CD4-positive, CD25-positive, alpha-beta regulatory T cell (primary cell): ENCODE results near the gene ADAMTS4. TPM values are rescaled to one million over a fixed set of nuclear protein-coding genes. Genes with fewer than 3 reads are reported as not detected.

Experiments
- ATAC-seq, 2 donors: fragments of 150-1000 bp; cut with Tn5 transposase; one replicate each; pipeline ENCODE4 v1.10.0; 2021; ENCODE audit warnings: low read depth in 2 of 2, moderate number of reproducible peaks in 2 of 2, moderate library complexity in 1 of 2
- DNase-seq, 3 donors: peaks; one replicate each; pipeline versions ENCODE4 v3.0.0 to v3.0.0-alpha.2; 2012 to 2022; ENCODE audit warnings: mixed read lengths in 1 of 3
- H3K27ac ChIP-seq: one replicate; pipeline ENCODE4 v1.7.0; 2013; ENCODE audit warnings: mild to moderate bottlenecking, low read length; ENCODE audit not compliant: insufficient read depth, poor library complexity, severe bottlenecking
- H3K27me3 ChIP-seq: one replicate; pipeline ENCODE4 v1.7.0; 2013; ENCODE audit warnings: low read length; ENCODE audit not compliant: control insufficient read depth, insufficient read depth
- H3K36me3 ChIP-seq: one replicate; pipeline ENCODE4 v1.7.0; 2013; ENCODE audit warnings: mild to moderate bottlenecking, low read length, moderate library complexity; ENCODE audit not compliant: control insufficient read depth, insufficient read depth
- H3K4me1 ChIP-seq: 2 replicates; pipeline ENCODE4 v1.7.0; 2013; ENCODE audit warnings: mild to moderate bottlenecking, low read length; ENCODE audit not compliant: insufficient read depth, control insufficient read depth, poor library complexity, severe bottlenecking
- H3K4me3 ChIP-seq: one replicate; pipeline ENCODE4 v1.7.0; 2013; ENCODE audit warnings: low read depth, mild to moderate bottlenecking, low read length, moderate library complexity
- H3K9me3 ChIP-seq, 2 experiments: 1 replicate in 1 of 2; 2 replicates in 1 of 2; pipeline ENCODE4 v1.7.0; 2013; ENCODE audit warnings: low read length in 2 of 2, mild to moderate bottlenecking in 1 of 2, moderate library complexity in 1 of 2; ENCODE audit not compliant: control insufficient read depth in 2 of 2
- H3K27ac Mint-ChIP-seq, 3 donors: one replicate each; pipeline ENCODE4 v1.8.0; 2020 to 2022; ENCODE audit warnings: mild to moderate bottlenecking in 3 of 3, mixed read lengths in 3 of 3, moderate library complexity in 2 of 3
- H3K27me3 Mint-ChIP-seq: one replicate; pipeline ENCODE4 v1.8.0; 2022; ENCODE audit warnings: mild to moderate bottlenecking, mixed read lengths
- H3K36me3 Mint-ChIP-seq: one replicate; pipeline ENCODE4 v1.8.0; 2020; ENCODE audit warnings: mixed read lengths
- H3K4me1 Mint-ChIP-seq, 4 donors: one replicate each; pipeline ENCODE4 v1.8.0; 2020 to 2022; ENCODE audit warnings: mixed read lengths in 4 of 4, mild to moderate bottlenecking in 1 of 4
- H3K4me3 Mint-ChIP-seq, 4 donors: one replicate each; pipeline ENCODE4 v1.8.0; 2020 to 2022; ENCODE audit warnings: mild to moderate bottlenecking in 4 of 4, mixed read lengths in 4 of 4, moderate library complexity in 3 of 4
- H3K9me3 Mint-ChIP-seq, 7 donors: one replicate each; pipeline ENCODE4 v1.8.0; 2020 to 2022; ENCODE audit warnings: mixed read lengths in 7 of 7, mild to moderate bottlenecking in 3 of 7, moderate library complexity in 2 of 7
- polyA plus RNA-seq, 4 donors: library from polyadenylated mRNA; unstranded; fragments of 300-500 nt; fragmentation: Illumina TruSeq; gene quantifications; one replicate each; pipeline ENCODE4 v1.2.3, GENCODE V29; 2021
- total RNA-seq: library from RNA; stranded (reverse); gene quantifications from one replicate; pipeline ENCODE4 v1.2.3, GENCODE V29; 2022

The ADAMTS4 gene
- total and polyA plus RNA-seq, 5 donors from 2014 or later = 0.36 to 5.3 (median 0.88) TPM; not detected in 1

DNA sequence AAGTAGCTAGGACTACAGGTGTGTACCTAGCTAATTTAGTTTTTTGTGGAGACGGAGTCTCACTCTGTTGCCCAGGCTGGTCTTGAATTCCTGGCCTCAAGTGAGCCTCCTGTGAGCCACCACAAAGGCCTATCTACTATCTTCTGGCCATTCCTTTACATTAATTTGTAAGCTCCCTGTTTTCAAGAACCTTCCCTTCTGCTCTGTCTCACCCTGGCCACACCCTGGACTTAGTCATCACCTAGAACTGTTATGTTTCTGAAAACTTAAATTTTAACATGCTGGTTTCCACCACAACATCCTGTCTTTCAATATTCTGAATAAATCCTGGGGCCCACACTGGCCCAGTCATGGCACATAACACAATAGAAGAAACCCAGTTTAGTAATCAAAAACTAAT, 16.6 kb downstream of the ADAMTS4 start:
- ATAC-seq = peak; percentile 71 to 76
- Histone ChIP-seq H3K4me3 (peak overlapping the region; percentile 68), H3K36me3 (no peaks in the 10 kb centered on the region), H3K4me1 (peaks cover 82% of the 10 kb centered on the region), H3K27me3 (no peaks in the 10 kb centered on the region), H3K9me3 (no peaks in the 10 kb centered on the region), H3K27ac (peak overlapping the region; percentile 80)
- Mint-ChIP-seq H3K27me3 (no peaks in the 10 kb centered on the region), H3K36me3 (no peaks in the 10 kb centered on the region), H3K4me3 (peak overlapping the region; percentile 63 to 93 (median 80)), H3K4me1 (peaks cover 17 to 86% (median 60%) of the 10 kb centered on the region in 4 donors), H3K9me3 (peaks cover 0 to 1% (median 0%) of the 10 kb centered on the region in 7 donors), H3K27ac (peak overlapping the region; percentile 95 to 99 (median 96))
- DNase-seq = peak; percentile 19 to 94 (median 76)

DNA sequence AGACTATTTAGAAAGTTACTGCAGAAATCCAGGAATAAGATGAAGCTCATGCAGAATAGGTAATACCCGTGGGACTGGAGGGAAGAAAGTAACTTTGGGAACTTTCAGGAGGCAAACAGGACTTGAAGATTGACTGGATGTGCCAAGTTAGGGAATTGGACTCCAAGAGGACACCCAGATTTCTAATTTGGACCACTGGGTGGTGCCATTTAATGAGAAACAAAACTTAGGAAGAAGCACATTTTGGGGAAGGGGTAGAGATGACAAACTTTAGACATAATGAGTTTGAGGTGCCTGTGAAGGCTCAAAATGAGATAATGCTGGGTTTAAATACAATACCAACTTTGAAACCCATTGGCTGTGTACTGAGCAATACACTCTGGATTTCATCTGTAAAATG, 18.2 kb downstream of the ADAMTS4 start:
- Mint-ChIP-seq H3K4me3 (peak overlapping the region; percentile 23 to 70 (median 54)), H3K4me1 (peaks cover 11 to 86% (median 62%) of the 10 kb centered on the region in 4 donors), H3K9me3 (peaks cover 0 to 3% (median 0%) of the 10 kb centered on the region in 7 donors), H3K27ac (peak overlapping the region; percentile 85 to 99 (median 95)), H3K36me3 (peaks cover 2% of the 10 kb centered on the region), H3K27me3 (peaks cover 6% of the 10 kb centered on the region)
- H3K4me3 ChIP-seq = peak overlapping the region; percentile 32
- H3K36me3 ChIP-seq = peaks cover 4% of the 10 kb centered on the region
- H3K27ac ChIP-seq = peak overlapping the region; percentile 80
- no peaks in the 10 kb centered on the region for H3K9me3 ChIP-seq
- DNase-seq = peak in 1 of 3 donors; percentile 57
- no peaks in the 10 kb centered on the region for H3K27me3 ChIP-seq
- H3K4me1 ChIP-seq = peaks cover 80% of the 10 kb centered on the region
- ATAC-seq = no peak

DNA sequence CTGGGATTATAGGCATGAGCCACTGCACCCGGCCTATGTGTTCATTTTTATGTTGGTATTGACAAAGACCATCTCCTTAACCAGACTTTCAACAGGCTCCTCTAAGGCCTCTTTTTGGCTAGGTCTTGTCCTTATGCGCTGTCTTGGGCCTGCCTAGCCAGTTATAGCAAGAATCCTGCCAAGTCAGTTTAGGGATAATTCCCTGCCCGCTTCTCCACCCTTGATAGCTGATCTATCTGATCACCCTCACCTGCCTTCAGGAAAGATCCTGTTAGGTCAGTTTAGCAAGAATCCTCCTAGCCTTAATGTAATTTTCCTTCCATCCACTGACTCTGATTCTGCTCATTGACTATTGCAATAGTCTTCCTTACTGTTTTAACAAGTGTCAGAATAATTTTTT, 19.2 kb downstream of the ADAMTS4 start:
- Histone ChIP-seq H3K4me1 (peaks cover 83% of the 10 kb centered on the region), H3K4me3 (no peak overlapping the region), H3K9me3 (no peaks in the 10 kb centered on the region), H3K27me3 (no peaks in the 10 kb centered on the region), H3K36me3 (peaks cover 13% of the 10 kb centered on the region), H3K27ac (no peak overlapping the region)
- Mint-ChIP-seq H3K4me3 (peak overlapping the region; percentile 22 to 68 (median 52)), H3K27ac (peak overlapping the region in 2 of 3 donors; percentile 78 to 91), H3K27me3 (peaks cover 6% of the 10 kb centered on the region), H3K4me1 (peaks cover 6 to 87% (median 64%) of the 10 kb centered on the region in 4 donors), H3K36me3 (peaks cover 8% of the 10 kb centered on the region), H3K9me3 (peaks cover 0 to 3% (median 0%) of the 10 kb centered on the region in 7 donors)
- DNase-seq (no peak), ATAC-seq (no peak)

DNA sequence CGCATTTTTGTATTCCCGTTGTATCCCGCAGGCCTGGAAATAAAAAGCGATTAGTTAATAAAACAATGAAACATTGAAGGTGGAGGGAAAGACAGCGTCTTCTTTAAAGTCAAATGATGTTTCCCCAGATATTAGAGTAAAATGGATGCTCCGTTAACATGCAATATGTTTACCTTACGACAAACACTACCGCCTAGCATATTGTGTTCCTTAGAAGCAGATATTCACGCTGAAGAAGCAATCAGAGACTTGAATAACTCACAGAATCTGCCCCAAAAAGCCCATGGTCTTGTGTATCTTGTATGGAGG, 21.0 kb downstream of the ADAMTS4 start:
- Histone ChIP-seq H3K9me3 (no peaks in the 10 kb centered on the region), H3K27me3 (no peaks in the 10 kb centered on the region), H3K27ac (peak overlapping the region; percentile 82), H3K4me3 (peak overlapping the region; percentile 79), H3K36me3 (peaks cover 29% of the 10 kb centered on the region), H3K4me1 (peaks cover 72% of the 10 kb centered on the region)
- Mint-ChIP-seq H3K4me1 (peaks cover 6 to 88% (median 61%) of the 10 kb centered on the region in 4 donors), H3K27ac (peak overlapping the region; percentile 94 to 100 (median 99)), H3K27me3 (peaks cover 6% of the 10 kb centered on the region), H3K36me3 (peaks cover 23% of the 10 kb centered on the region), H3K9me3 (peaks cover 0 to 3% (median 0%) of the 10 kb centered on the region in 7 donors), H3K4me3 (peak overlapping the region; percentile 97 to 100 (median 99))
- DNase-seq = no peak
- no peak for ATAC-seq

DNA sequence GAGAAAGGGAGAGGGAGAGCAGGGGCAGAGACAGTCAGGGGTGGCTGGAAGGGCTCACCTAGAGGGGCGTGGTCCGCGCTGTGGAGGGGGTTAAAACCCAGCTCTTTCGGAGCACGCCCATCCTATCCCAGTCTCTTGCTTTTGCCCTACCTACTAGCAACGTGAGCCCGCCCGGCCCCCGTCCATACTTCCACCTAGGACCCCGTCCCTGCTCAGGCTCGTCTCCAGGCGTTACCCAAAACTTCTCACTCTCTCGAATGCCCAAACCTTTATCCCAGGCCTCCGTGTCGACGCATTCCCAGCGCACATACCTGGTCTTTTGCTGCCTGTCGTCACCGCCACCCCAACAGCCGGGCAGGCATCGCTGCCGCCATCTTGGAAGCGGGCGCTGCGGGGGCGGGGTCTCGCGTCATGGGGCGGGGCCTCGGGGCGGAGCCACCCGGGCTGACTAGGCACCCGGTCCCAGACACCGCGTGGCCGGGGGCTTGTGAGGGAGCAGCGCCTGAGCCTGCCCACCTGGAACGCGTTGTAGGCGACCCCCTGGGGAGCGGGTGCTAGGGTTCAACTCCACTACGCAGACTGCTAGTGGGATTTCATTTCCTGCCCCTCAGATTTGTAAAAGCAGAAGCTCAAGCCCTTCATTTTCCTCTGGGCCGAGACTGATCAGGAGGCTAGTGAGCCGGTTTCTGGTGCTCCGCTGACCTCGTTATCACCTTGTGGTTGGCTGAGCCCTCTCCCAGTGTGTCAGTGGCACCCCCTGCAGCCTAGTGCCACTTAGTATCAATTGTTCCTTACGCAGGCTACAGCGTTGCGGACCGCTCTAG, 21.5 kb downstream of the ADAMTS4 start, which contains the start of gene B4GALT3:
TSS of gene B4GALT3 (minus strand) at position 396 of the 824 bp plus-strand sequence. CDS start 1,447 bp downstream, outside the sequence.
- Histone ChIP-seq H3K27me3 (no peaks in the 10 kb centered on the region), H3K4me3 (peak within 1 kb of the TSS; percentile 90), H3K27ac (peak within 1 kb of the TSS; percentile 82), H3K9me3 (no peaks in the 10 kb centered on the region), H3K36me3 (peaks cover 35% of the 10 kb centered on the region), H3K4me1 (peaks cover 67% of the 10 kb centered on the region)
- Mint-ChIP-seq H3K4me1 (peaks cover 4 to 86% (median 59%) of the 10 kb centered on the region in 4 donors), H3K27ac (peak within 1 kb of the TSS; percentile 94 to 100 (median 99)), H3K27me3 (peaks cover 6% of the 10 kb centered on the region), H3K4me3 (peak within 1 kb of the TSS; percentile 97 to 100 (median 99)), H3K36me3 (peaks cover 29% of the 10 kb centered on the region), H3K9me3 (peaks cover 0 to 3% (median 0%) of the 10 kb centered on the region in 7 donors)
- ATAC-seq (peak; percentile 84 to 88), DNase-seq (peak; percentile 89 to 92 (median 90))

DNA sequence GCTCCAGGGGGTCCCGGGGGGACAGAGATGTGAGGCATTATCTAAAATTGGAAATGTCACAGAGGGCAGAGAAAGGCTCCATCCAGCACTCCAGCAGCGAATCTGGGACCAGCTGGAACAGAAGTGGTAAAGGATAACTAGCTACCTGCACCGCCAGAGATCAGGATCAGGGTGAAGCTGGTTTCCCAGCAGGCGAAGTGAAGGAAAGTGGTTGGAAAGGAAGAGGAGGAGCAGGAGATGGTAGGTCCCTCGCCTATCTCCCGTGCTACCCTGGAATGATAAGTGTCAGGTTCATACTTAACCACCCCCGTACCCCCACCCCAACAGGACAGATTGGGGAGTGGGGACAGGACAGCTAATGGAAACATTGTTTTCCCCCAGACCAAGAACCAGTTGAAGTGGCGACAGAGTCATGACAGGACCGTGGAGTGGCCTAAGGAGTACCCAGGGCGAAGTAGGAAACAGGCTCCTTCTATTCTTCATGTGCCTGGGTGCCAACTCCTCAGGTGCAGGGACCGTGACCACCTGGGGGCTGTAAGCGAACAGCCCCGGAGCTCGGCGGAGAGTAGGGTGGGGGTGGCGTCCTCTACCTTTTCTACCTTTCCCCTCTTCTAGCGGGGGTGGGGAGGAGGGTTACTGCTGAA, 22.3 kb downstream of the ADAMTS4 start:
- Histone ChIP-seq H3K27me3 (no peaks in the 10 kb centered on the region), H3K36me3 (peaks cover 42% of the 10 kb centered on the region), H3K9me3 (no peaks in the 10 kb centered on the region), H3K27ac (peak overlapping the region; percentile 82), H3K4me1 (peaks cover 60% of the 10 kb centered on the region), H3K4me3 (peak overlapping the region; percentile 90)
- Mint-ChIP-seq H3K4me3 (peak overlapping the region; percentile 97 to 100 (median 99)), H3K4me1 (peaks cover 0 to 79% (median 54%) of the 10 kb centered on the region in 4 donors), H3K9me3 (peaks cover 0 to 3% (median 0%) of the 10 kb centered on the region in 7 donors), H3K27ac (peak overlapping the region; percentile 78 to 100 (median 99)), H3K27me3 (peaks cover 6% of the 10 kb centered on the region), H3K36me3 (peaks cover 33% of the 10 kb centered on the region)
- ATAC-seq (no peak), DNase-seq (no peak)

DNA sequence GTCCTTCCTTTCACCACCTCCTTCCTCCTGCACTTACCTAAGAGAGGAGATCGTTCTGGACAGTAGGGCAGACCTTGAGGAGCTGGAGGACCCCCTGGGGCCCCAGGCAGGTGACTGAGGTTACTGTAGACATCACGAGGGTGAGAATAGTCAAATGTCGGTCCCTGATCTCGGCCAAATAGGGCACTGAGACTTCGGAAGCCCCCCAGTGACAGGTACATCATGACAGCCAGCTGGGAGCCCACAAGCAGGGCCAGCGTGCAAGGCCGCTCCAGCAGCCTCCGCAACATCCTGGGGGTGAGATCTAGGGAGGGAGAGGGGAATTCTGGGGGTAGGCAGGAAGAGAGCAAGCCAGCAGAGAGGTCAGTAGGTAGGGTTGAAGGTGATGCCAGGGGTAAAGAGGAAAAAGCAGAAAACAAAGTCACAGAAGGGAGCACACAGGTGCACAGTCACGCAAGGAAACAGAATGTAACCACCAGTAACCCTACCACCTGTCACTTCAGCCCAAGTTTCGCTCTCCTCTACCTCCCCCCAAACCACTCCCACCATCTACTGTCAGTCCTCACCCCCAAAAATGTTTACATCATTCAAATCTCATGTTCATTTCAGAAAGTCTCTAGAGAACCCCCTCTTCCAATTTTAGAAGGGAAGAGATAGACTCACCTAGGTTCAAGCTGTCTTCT, 22.9 kb downstream of the ADAMTS4 start:
- Histone ChIP-seq H3K4me3 (peak overlapping the region; percentile 90), H3K36me3 (peaks cover 49% of the 10 kb centered on the region), H3K4me1 (peaks cover 53% of the 10 kb centered on the region), H3K27ac (peak overlapping the region; percentile 82), H3K27me3 (no peaks in the 10 kb centered on the region), H3K9me3 (no peaks in the 10 kb centered on the region)
- Mint-ChIP-seq H3K27ac (peak overlapping the region; percentile 78 to 100 (median 99)), H3K4me3 (peak overlapping the region; percentile 97 to 100 (median 99)), H3K27me3 (peaks cover 6% of the 10 kb centered on the region), H3K9me3 (peaks cover 0 to 3% (median 0%) of the 10 kb centered on the region in 7 donors), H3K36me3 (peaks cover 40% of the 10 kb centered on the region), H3K4me1 (peaks cover 0 to 80% (median 54%) of the 10 kb centered on the region in 4 donors)
- ATAC-seq (no peak), DNase-seq (peak in 1 of 3 donors; percentile 41)
